Neural cell (in vitro differentiated cells): ENCODE results near the gene CRADD. TPM values are rescaled to one million over a fixed set of nuclear protein-coding genes. Genes with fewer than 3 reads are reported as not detected.
"Not testable (repeated sequence)": the region's sequence is repeated elsewhere in the genome, so short reads cannot be mapped to it uniquely, and the experiment has no call there.

Experiments used
- H2AFZ ChIP-seq: fragments of 200-600, 300-800 bp; sonication (generic), shearing (Covaris generic); 2 replicates; pipeline ENCODE4 v1.6.0; 2014; ENCODE audit warnings: low read depth, mild to moderate bottlenecking, antibody characterized with exemption, low read length, moderate library complexity
- H3F3A ChIP-seq: fragments of 200-600 bp; shearing (Covaris generic); 2 replicates; pipeline ENCODE4 v1.6.1; 2016; ENCODE audit warnings: mild to moderate bottlenecking, moderate library complexity, mixed read lengths, antibody characterized with exemption, low read length; ENCODE audit not compliant: insufficient read depth, poor library complexity, severe bottlenecking
- H3K27ac ChIP-seq: fragments of 200-600, 300-800 bp; sonication (generic), shearing (Covaris generic); 2 replicates; pipeline ENCODE4 v1.5.1; 2014; ENCODE audit warnings: mild to moderate bottlenecking, low read length, moderate library complexity
- H3K27me3 ChIP-seq: fragments of 300-800, 200-600 bp; sonication (generic), shearing (Covaris generic); 2 replicates; pipeline ENCODE4 v1.6.0; 2014; ENCODE audit warnings: mild to moderate bottlenecking, low read depth, low read length, moderate library complexity; ENCODE audit not compliant: insufficient read depth
- H3K36me3 ChIP-seq: fragments of 300-800, 200-600 bp; sonication (generic), shearing (Covaris generic); 2 replicates; pipeline ENCODE4 v1.5.1; 2014; ENCODE audit warnings: mild to moderate bottlenecking, antibody characterized with exemption, low read length, moderate library complexity; ENCODE audit not compliant: insufficient read depth
- H3K4me2 ChIP-seq: fragments of 300-800, 200-600 bp; sonication (generic), shearing (Covaris generic); 2 replicates; pipeline ENCODE4 v1.6.0; 2014; ENCODE audit warnings: mild to moderate bottlenecking, low read length
- H3K4me3 ChIP-seq: fragments of 300-800, 200-600 bp; sonication (generic), shearing (Covaris generic); 2 replicates; pipeline ENCODE4 v1.5.1; 2014; ENCODE audit warnings: mild to moderate bottlenecking, low read length, moderate library complexity
- H3K79me2 ChIP-seq: fragments of 200-600 bp; shearing (Covaris generic); replicated peaks from 2 replicates; pipeline ENCODE4 v1.6.0; 2014; ENCODE audit warnings: mild to moderate bottlenecking, low read length, moderate library complexity; ENCODE audit not compliant: insufficient read depth
- H3K9ac ChIP-seq: fragments of 300-800, 200-600 bp; sonication (generic), shearing (Covaris generic); 2 replicates; pipeline ENCODE4 v1.6.1; 2016; ENCODE audit warnings: mild to moderate bottlenecking, low read length, mixed read lengths
- H3K9me2 ChIP-seq: fragments of 200-600 bp; shearing (Covaris generic); 2 replicates; pipeline ENCODE4 v1.6.1; 2016; ENCODE audit warnings: mild to moderate bottlenecking, low read length, mixed read lengths; ENCODE audit not compliant: insufficient read depth
- H3K9me3 ChIP-seq: fragments of 200-600, 300-800 bp; sonication (generic), shearing (Covaris generic); 2 replicates; pipeline ENCODE4 v1.6.1; 2016; ENCODE audit warnings: mild to moderate bottlenecking, mixed run types, low read length, moderate library complexity, mixed read lengths
- H4K20me1 ChIP-seq: fragments of 200-600 bp; shearing (Covaris generic); 2 replicates; pipeline ENCODE4 v1.6.1; 2016; ENCODE audit warnings: mild to moderate bottlenecking, mixed run types; ENCODE audit not compliant: insufficient read depth
- CTCF ChIP-seq: fragments of 450-650 bp; IDR thresholded peaks from 2 replicates; pipeline ENCODE4 v1.5.1; 2014; ENCODE audit warnings: antibody characterized with exemption, mild to moderate bottlenecking, moderate library complexity; ENCODE audit not compliant: poor library complexity, severe bottlenecking
- EP300 ChIP-seq: fragments of 450-650 bp; conservative IDR thresholded peaks from 2 replicates; pipeline ENCODE4 v1.6.1; 2014; ENCODE audit warnings: antibody characterized with exemption, mild to moderate bottlenecking, moderate library complexity; ENCODE audit not compliant: poor library complexity, severe bottlenecking
- EZH2 ChIP-seq: fragments of 200-600, 300-800 bp; shearing (Covaris generic), sonication (generic); IDR thresholded peaks from 2 replicates; pipeline ENCODE4 v1.6.1; 2014; ENCODE audit warnings: antibody characterized with exemption, low read length, borderline replicate concordance, mild to moderate bottlenecking; ENCODE audit not compliant: insufficient read depth, poor library complexity, severe bottlenecking
- MXI1 ChIP-seq: fragments of 450-650 bp; conservative IDR thresholded peaks from 2 replicates; pipeline ENCODE4 v1.6.1; 2014; ENCODE audit warnings: antibody characterized with exemption, mild to moderate bottlenecking; ENCODE audit not compliant: poor library complexity, severe bottlenecking
- POLR2AphosphoS5 ChIP-seq: IDR thresholded peaks from 2 replicates; pipeline ENCODE4 v1.6.1; 2012
- RAD21 ChIP-seq: fragments of 450-650 bp; conservative IDR thresholded peaks from 2 replicates; pipeline ENCODE4 v1.6.1; 2014; ENCODE audit warnings: antibody characterized with exemption, mild to moderate bottlenecking, moderate library complexity
- REST ChIP-seq: IDR thresholded peaks from 2 replicates; pipeline ENCODE4 v1.6.1; 2012; ENCODE audit warnings: borderline replicate concordance
- SMC3 ChIP-seq: fragments of 450-650 bp; conservative IDR thresholded peaks from 2 replicates; pipeline ENCODE4 v1.6.1; 2014; ENCODE audit warnings: antibody characterized with exemption, mild to moderate bottlenecking, moderate library complexity; ENCODE audit not compliant: poor library complexity
- TAF1 ChIP-seq: IDR thresholded peaks from 2 replicates; pipeline ENCODE4 v1.6.1; 2012; ENCODE audit warnings: low read depth
- polyA plus RNA-seq: library from polyadenylated mRNA; depleted of rRNA; stranded (reverse); fragments of >200 nt; gene quantifications from 2 replicates; pipeline ENCODE4 v1.2.3, GENCODE V29; 2014

CRADD gene
- polyA plus RNA-seq, 1 donor from 2014 or later = 23.5 TPM

DNA sequence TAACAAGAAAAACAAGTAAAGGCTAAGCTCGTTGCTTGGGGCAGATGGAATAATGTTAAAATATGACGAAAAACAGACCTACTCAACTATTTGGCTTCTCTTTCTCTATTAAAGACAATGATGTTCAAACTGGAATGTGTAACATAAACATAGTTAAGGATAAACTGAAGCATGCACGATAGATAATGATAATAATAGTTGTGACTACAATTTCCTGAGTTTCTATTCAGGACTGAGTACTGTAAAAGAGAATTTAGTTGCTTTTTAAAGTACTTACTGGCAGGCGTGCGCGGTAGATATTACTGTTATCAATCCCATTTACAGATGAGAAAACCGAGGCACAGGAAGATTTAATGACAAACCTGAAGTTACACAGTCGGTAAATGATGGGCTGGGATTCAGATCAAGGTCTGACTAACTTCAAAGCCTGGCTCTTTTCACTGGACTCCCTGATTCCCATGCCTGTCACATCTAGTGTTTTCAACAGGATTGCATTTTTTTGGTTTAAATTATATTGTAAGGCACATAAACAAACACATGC is 103.0 kb downstream of the CRADD start:
- no peaks in the 10 kb centered on the region for H3F3A ChIP-seq
- H3K27me3 ChIP-seq = no peaks in the 10 kb centered on the region
- H3K36me3 ChIP-seq = no peaks in the 10 kb centered on the region
- H3K9ac ChIP-seq = no peak overlapping the region
- H3K9me3 ChIP-seq = no peaks in the 10 kb centered on the region
- no peak overlapping the region for H2AFZ ChIP-seq
- no peaks in the 10 kb centered on the region for H4K20me1 ChIP-seq
- no peak for TF ChIP-seq TAF1
- TF ChIP-seq REST = no peak
- TF ChIP-seq MXI1 = no peak
- no peak for TF ChIP-seq CTCF
- TF ChIP-seq EP300 = no peak
- TF ChIP-seq RAD21 = no peak
- no peak for TF ChIP-seq POLR2AphosphoS5
- no peak for TF ChIP-seq EZH2
- no peak for TF ChIP-seq SMC3
- H3K79me2 ChIP-seq = no peaks in the 10 kb centered on the region
- no peak overlapping the region for H3K27ac ChIP-seq
- no peaks in the 10 kb centered on the region for H3K9me2 ChIP-seq
- no peak overlapping the region for H3K4me2 ChIP-seq
- H3K4me3 ChIP-seq = no peak overlapping the region

- not testable (repeated sequence) for H4K20me1 ChIP-seq, H3K9me3 ChIP-seq, H3F3A ChIP-seq, H3K27ac ChIP-seq, H3K27me3 ChIP-seq, H3K4me3 ChIP-seq, H2AFZ ChIP-seq, H3K9ac ChIP-seq, H3K4me2 ChIP-seq, H3K79me2 ChIP-seq, H3K36me3 ChIP-seq, H3K9me2 ChIP-seq
Observed at GRCh38 chr12:93780886-93781285, 103.7 kb downstream of the CRADD start.

DNA sequence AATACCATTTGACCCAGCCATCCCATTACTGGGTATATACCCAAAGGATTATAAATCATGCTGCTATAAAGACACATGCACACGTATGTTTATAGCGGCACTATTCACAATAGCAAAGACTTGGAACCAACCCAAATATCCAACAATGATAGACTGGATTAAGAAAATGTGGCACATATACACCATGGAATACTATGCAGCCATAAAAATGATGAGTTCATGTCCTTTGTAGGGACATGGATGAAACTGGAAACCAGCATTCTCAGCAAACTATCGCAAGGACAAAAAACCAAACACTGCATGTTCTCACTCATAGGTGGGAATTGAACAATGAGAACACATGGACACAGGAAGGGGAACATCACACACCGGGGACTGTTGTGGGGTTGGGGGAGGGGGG is 104.8 kb downstream of the CRADD start:
- H3K9me3 ChIP-seq, H3F3A ChIP-seq, H3K9ac ChIP-seq, H3K9me2 ChIP-seq, H4K20me1 ChIP-seq, H2AFZ ChIP-seq, H3K27me3 ChIP-seq, H3K4me2 ChIP-seq, H3K4me3 ChIP-seq, H3K27ac ChIP-seq, H3K79me2 ChIP-seq, H3K36me3 ChIP-seq: not testable (repeated sequence)
